BE2C (cell line): ENCODE data around the gene PNPLA7.
A peak's percentile ranks its signal among the peaks of the same experiment; 100 is the strongest.

Experiments
- DNase-seq: peaks from one replicate; pipeline ENCODE4 v3.0.0-alpha.2; 2020
- H3K27me3 ChIP-seq: fragments of 250-450 bp; sonication (Bioruptor Pico); 2 replicates; pipeline ENCODE4 v1.5.1; 2020; ENCODE audit warnings: mild to moderate bottlenecking
- H3K36me3 ChIP-seq: fragments of 250-450 bp; sonication (Bioruptor Pico); 2 replicates; pipeline ENCODE4 v1.5.1; 2020; ENCODE audit warnings: mild to moderate bottlenecking
- H3K4me1 ChIP-seq: fragments of 250-450 bp; sonication (Bioruptor Pico); 2 replicates; pipeline ENCODE4 v1.5.1; 2020
- H3K4me3 ChIP-seq: 2 replicates; pipeline ENCODE4 v1.5.1; 2011; ENCODE audit warnings: low read depth, low read length
- H3K9me3 ChIP-seq: fragments of 250-450 bp; sonication (Bioruptor Pico); 2 replicates; pipeline ENCODE4 v1.5.1; 2020
- TF ChIP-seq, protein P1 (sequence below): IDR thresholded peaks from 2 replicates; pipeline ENCODE4 v1.5.1; 2012; ENCODE audit warnings: mild to moderate bottlenecking, low read depth, low read length

PNPLA7 gene

DNA sequence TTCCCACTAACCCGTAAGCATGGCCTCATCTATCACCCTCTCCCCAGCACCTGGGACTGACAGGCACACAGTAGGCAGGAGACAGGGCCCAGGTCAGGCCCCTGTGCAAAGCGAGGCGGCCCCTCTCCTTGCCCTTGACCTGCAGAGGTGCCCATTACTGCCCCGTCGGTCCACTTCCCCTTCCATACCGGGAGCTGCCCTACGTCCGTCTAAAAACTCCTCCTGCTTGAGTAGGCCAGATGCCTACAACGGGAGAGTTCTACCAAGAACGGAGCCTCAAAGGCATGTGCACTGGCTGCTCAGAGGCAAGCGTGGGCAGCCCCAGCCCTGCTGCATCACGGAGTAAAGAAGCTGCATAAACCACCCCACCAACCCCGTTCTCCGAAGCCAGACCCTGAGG, 33.1 kb upstream of the PNPLA7 start:
- peaks cover 58% of the 10 kb centered on the region for H3K36me3 ChIP-seq
- TF ChIP-seq, protein P1, sequence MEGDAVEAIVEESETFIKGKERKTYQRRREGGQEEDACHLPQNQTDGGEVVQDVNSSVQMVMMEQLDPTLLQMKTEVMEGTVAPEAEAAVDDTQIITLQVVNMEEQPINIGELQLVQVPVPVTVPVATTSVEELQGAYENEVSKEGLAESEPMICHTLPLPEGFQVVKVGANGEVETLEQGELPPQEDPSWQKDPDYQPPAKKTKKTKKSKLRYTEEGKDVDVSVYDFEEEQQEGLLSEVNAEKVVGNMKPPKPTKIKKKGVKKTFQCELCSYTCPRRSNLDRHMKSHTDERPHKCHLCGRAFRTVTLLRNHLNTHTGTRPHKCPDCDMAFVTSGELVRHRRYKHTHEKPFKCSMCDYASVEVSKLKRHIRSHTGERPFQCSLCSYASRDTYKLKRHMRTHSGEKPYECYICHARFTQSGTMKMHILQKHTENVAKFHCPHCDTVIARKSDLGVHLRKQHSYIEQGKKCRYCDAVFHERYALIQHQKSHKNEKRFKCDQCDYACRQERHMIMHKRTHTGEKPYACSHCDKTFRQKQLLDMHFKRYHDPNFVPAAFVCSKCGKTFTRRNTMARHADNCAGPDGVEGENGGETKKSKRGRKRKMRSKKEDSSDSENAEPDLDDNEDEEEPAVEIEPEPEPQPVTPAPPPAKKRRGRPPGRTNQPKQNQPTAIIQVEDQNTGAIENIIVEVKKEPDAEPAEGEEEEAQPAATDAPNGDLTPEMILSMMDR, result no peak
- no peaks in the 10 kb centered on the region for H3K9me3 ChIP-seq
- no peaks in the 10 kb centered on the region; the same call in 1 of the 2 replicates for H3K4me1 ChIP-seq
- DNase-seq, result no peak
- no peaks in the 10 kb centered on the region for H3K27me3 ChIP-seq
- H3K4me3 ChIP-seq, result no peak overlapping the region

DNA sequence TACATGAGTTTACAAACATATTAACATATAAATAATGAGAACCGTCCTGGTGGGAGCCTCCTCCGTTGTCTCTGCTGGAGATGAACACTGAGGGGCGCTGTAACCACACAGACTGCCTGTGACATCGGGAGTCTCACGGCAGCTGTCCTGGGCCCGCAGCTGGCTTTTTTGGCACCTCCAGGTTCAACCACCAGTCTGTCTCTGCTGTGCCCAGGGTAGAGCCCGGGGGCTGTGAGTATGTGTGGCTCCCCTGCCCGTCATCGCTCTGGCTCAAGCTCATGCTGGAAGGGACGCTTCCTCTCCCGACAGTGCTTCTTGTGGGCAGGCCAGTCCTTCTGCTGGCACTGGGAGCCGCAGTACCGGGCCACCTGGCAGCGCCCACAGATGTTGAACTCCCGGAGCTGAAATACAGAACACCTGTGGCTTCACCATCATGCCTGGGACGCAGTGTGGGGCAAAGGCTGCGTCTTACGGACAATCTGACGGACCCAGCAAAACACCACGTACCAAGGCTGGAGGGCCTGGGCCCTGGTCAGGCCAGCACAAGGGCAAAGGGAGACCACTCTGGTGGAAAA, 32.2 kb upstream of the PNPLA7 start:
- no peaks in the 10 kb centered on the region; the same call in 1 of the 2 replicates for H3K4me1 ChIP-seq
- peaks cover 48% of the 10 kb centered on the region for H3K36me3 ChIP-seq
- peak; percentile 59 for DNase-seq
- no peaks in the 10 kb centered on the region for H3K27me3 ChIP-seq
- no peak overlapping the region for H3K4me3 ChIP-seq
- no peaks in the 10 kb centered on the region for H3K9me3 ChIP-seq
- TF ChIP-seq, protein P1, result peak; percentile 58

DNA sequence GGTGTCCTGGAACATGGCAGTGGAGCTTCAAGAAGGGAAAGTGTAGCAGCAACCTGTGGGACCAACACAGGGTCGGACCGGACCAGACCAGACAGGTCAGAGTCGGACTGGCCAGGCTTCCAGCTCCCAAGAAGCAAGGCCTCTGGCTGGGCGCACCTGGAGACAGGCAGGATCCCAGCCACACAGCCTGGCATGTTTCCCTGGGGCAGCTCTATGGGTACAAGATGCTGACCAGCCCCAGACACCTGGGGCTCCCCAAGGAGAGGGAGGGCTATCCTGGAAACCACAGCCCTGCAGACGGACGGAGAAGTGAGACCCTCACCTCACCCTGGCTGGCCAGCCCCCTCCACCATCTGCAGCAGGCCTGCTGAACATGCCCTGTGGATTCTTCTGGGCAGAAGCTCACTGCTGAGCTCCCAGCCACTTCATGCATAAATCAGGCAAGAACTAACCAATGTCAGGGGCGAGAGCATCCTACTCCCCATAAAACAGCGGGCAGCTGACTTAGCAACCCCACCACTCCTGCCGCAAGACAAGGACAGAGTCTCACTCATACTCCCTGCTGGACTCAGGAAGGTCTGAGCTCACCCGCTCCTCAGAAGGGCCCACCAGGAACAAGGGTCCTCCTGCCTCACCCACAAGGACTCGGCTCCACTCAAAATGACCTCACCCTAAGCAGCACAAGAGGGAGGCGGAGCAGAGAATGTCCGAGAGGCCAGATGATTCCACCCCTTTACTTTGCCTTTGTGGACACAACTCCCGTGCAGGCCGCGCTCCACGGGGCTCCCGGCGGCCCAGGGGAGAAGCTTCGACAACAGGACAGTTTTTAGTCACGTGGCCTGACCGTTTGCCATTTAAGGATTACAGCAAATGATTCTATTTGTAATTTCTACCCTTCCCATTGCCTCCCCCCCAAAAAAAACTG, 31.4 kb upstream of the PNPLA7 start:
- Histone ChIP-seq H3K9me3 (no peaks in the 10 kb centered on the region), H3K36me3 (peaks cover 41% of the 10 kb centered on the region), H3K4me3 (no peak overlapping the region), H3K4me1 (no peaks in the 10 kb centered on the region; the same call in 1 of the 2 replicates), H3K27me3 (no peaks in the 10 kb centered on the region)
- no peak for DNase-seq
- TF ChIP-seq, protein P1, result no peak

DNA sequence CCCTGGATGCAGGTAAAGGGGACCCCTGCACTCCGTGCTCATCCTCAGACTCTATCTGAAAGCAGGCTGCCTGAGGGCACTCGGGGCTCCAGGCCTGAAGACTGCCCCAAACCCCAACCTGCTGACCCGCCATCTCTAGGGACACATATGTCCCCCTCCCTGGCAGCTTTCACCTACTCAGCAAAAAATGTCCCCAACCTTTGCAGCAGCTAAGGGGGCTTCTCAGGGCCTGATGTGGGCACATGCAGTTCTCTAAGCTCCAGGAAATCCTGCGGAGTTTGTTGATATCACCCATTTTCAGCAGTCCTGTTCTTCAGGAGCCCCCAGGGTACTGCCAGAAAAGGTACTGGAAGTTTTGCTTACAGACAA, 30.7 kb upstream of the PNPLA7 start:
- H3K36me3 ChIP-seq, result peaks cover 45% of the 10 kb centered on the region
- no peaks in the 10 kb centered on the region; the same call in 1 of the 2 replicates for H3K4me1 ChIP-seq
- no peaks in the 10 kb centered on the region for H3K27me3 ChIP-seq
- TF ChIP-seq, protein P1, result no peak
- H3K4me3 ChIP-seq, result no peak overlapping the region
- H3K9me3 ChIP-seq, result no peaks in the 10 kb centered on the region
- no peak for DNase-seq

DNA sequence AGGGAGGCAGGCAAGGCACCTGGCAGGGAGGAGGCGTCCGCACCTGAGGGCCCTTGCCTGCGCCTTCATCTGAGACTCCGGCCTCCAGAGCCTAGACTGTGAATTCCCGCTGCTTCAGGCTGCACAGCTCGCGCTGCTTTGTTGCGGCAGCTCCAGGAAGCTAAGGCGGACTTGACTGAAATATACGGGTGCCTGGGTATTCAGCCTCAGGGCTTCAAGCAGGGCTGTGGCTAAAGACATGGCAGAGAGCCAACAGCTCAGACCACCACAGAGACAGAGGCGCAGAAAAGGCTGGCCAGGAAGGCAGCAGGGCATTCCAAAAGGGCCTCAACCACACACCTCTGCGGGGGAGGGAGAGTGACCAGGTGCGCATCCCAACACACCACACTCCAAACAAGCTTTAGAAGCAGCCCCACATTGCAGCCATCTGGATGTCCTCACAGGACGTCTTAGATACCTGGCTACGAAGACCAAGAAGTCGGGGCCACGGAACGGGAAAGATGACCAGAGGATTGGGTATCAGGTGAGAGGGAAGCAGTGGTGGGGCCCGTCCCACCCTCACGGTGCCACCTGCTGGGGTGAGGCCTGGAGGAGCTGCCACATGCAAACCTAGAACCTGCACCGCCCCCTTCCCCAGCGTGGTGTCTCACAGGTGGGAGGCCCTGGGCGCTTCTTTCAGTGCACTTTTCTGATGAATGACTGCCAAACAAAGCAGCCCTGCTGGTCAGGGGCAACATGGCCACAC, 30.2 kb upstream of the PNPLA7 start:
- Histone ChIP-seq H3K27me3 (no peaks in the 10 kb centered on the region), H3K4me3 (no peak overlapping the region), H3K4me1 (no peaks in the 10 kb centered on the region; the same call in 1 of the 2 replicates), H3K36me3 (peaks cover 46% of the 10 kb centered on the region), H3K9me3 (no peaks in the 10 kb centered on the region)
- DNase-seq, result peak; percentile 47
- TF ChIP-seq, protein P1, result no peak
